Smooth muscle cell (in vitro differentiated cells): ENCODE measurements around the gene SPEG. TPM values are rescaled to one million over a fixed set of nuclear protein-coding genes. Genes with fewer than 3 reads are reported as not detected.

Experiments
- DNase-seq: peaks from one replicate; lab custom pipeline; 2025; ENCODE audit not compliant: unreplicated experiment; lab: John Stamatoyannopoulos, UW
- H2AFZ ChIP-seq: fragments of 200-600 bp; sonication (generic); 2 replicates; pipeline ENCODE4 v1.6.0; 2016; ENCODE audit warnings: antibody characterized with exemption, low read depth, mild to moderate bottlenecking
- H3F3A ChIP-seq: fragments of 200-600 bp; sonication (generic); 2 replicates; pipeline ENCODE4 v1.6.0; 2017; ENCODE audit warnings: antibody characterized with exemption, low read depth
- H3K27ac ChIP-seq: fragments of 200-600 bp; sonication (generic); 2 replicates; pipeline ENCODE4 v1.5.1; 2016; ENCODE audit warnings: low read depth, mild to moderate bottlenecking
- H3K27me3 ChIP-seq: fragments of 200-600 bp; sonication (generic); 2 replicates; pipeline ENCODE4 v1.6.1; 2016; ENCODE audit warnings: low read depth, mild to moderate bottlenecking
- H3K36me3 ChIP-seq: fragments of 200-600 bp; sonication (generic); 2 replicates; pipeline ENCODE4 v1.5.1; 2016; ENCODE audit warnings: low read depth
- H3K4me1 ChIP-seq: fragments of 200-600 bp; sonication (generic); 2 replicates; pipeline ENCODE4 v1.5.1; 2016; ENCODE audit warnings: low read depth
- H3K4me2 ChIP-seq: fragments of 200-600 bp; sonication (generic); 2 replicates; pipeline ENCODE4 v1.6.0; 2016; ENCODE audit warnings: mild to moderate bottlenecking
- H3K4me3 ChIP-seq: fragments of 200-600 bp; sonication (generic); 2 replicates; pipeline ENCODE4 v1.5.1; 2016; ENCODE audit warnings: mild to moderate bottlenecking
- H3K79me2 ChIP-seq: fragments of 200-600 bp; sonication (generic); 2 replicates; pipeline ENCODE4 v1.6.0; 2016; ENCODE audit warnings: low read depth, mild to moderate bottlenecking
- H3K9ac ChIP-seq: fragments of 200-600 bp; sonication (generic); 2 replicates; pipeline ENCODE4 v1.6.0; 2016; ENCODE audit warnings: low read depth
- H3K9me3 ChIP-seq: fragments of 200-600 bp; sonication (generic); replicated peaks from 2 replicates; pipeline ENCODE4 v1.5.1; 2016; ENCODE audit warnings: low read depth
- H4K20me1 ChIP-seq: fragments of 200-600 bp; sonication (generic); 2 replicates; pipeline ENCODE4 v1.6.0; 2016; ENCODE audit warnings: low read depth
- CTCF ChIP-seq: fragments of 200-600 bp; sonication (generic); IDR thresholded peaks from 2 replicates; pipeline ENCODE4 v1.5.1; 2017; ENCODE audit warnings: borderline replicate concordance, mild to moderate bottlenecking, antibody characterized with exemption; ENCODE audit not compliant: insufficient read depth, poor library complexity, severe bottlenecking
- WGBS: methylation state at CpG from one replicate; pipeline ENCODE4 v1.1.7; 2016; ENCODE audit warnings: low lambda C conversion rate; 5-methylcytosine and 5-hydroxymethylcytosine counted together
- polyA plus RNA-seq: library from polyadenylated mRNA; unstranded; fragments of >200 nt; fragmentation: Nextera tagmentation; extraction: Ambion mirVana; gene quantifications from 2 replicates; pipeline ENCODE4 v1.2.1, GENCODE V29; 2016
- total RNA-seq: library from RNA; depleted of rRNA; stranded (reverse); fragments of >200 nt; gene quantifications from 2 replicates; pipeline ENCODE4 v1.2.3, GENCODE V29; 2014

Gene SPEG
- total and polyA plus RNA-seq, 2 experiments from 2014 or later: 14.9 to 37.8 TPM

GRCh38 chr2:219446101-219446504, 11.5 kb downstream of the SPEG start:
- H3K4me3 ChIP-seq: no peak overlapping the region
- H3K27me3 ChIP-seq: no peaks in the 10 kb centered on the region
- no peaks in the 10 kb centered on the region for H3F3A ChIP-seq
- H3K4me2 ChIP-seq: no peak overlapping the region
- no peaks in the 10 kb centered on the region for H3K36me3 ChIP-seq
- H3K4me1 ChIP-seq: peaks cover 18% of the 10 kb centered on the region
- no peak overlapping the region for H2AFZ ChIP-seq
- no peak for DNase-seq
- no peaks in the 10 kb centered on the region for H3K79me2 ChIP-seq
- no peak overlapping the region for H3K27ac ChIP-seq
- 42% methylated on average over 4 of the region's 6 CpGs for WGBS
- no peaks in the 10 kb centered on the region for H3K9me3 ChIP-seq
- H4K20me1 ChIP-seq: no peaks in the 10 kb centered on the region
- H3K9ac ChIP-seq: no peak overlapping the region
- TF ChIP-seq CTCF: no peak

GRCh38 chr2:219446689-219447088, 12.0 kb downstream of the SPEG start:
- WGBS: 100% methylated on average over 1 of the region's 1 CpG
- Histone ChIP-seq H3K27ac (no peak overlapping the region), H3K9me3 (no peaks in the 10 kb centered on the region), H3F3A (no peaks in the 10 kb centered on the region), H3K27me3 (no peaks in the 10 kb centered on the region), H3K36me3 (no peaks in the 10 kb centered on the region), H2AFZ (no peak overlapping the region), H3K4me3 (no peak overlapping the region), H3K9ac (no peak overlapping the region), H3K79me2 (no peaks in the 10 kb centered on the region), H4K20me1 (no peaks in the 10 kb centered on the region), H3K4me1 (peaks cover 14% of the 10 kb centered on the region), H3K4me2 (no peak overlapping the region)
- no peak for TF ChIP-seq CTCF
- DNase-seq: no peak

GRCh38 chr2:219447242-219448098, 12.8 kb downstream of the SPEG start:
- Histone ChIP-seq H3K4me2 (no peak overlapping the region), H3K27ac (no peak overlapping the region), H3K4me3 (no peak overlapping the region), H4K20me1 (no peaks in the 10 kb centered on the region), H3K79me2 (no peaks in the 10 kb centered on the region), H3K9ac (no peak overlapping the region), H2AFZ (no peak overlapping the region), H3F3A (no peaks in the 10 kb centered on the region), H3K4me1 (peaks cover 17% of the 10 kb centered on the region), H3K9me3 (no peaks in the 10 kb centered on the region), H3K27me3 (no peaks in the 10 kb centered on the region), H3K36me3 (no peaks in the 10 kb centered on the region)
- 95% methylated on average over 14 of the region's 23 CpGs for WGBS
- TF ChIP-seq CTCF: no peak
- DNase-seq: no peak
